GM23338 (cell line): ENCODE results near the gene RAP1A.

Experiments used
- CTCF ChIP-seq, 2 experiments: fragments of 200-600 bp in 1 of 2; sonication (generic) in 1 of 2; conservative IDR thresholded peaks; 2 replicates each; pipeline versions ENCODE4 v1.5.1 to v1.6.1; 2016 to 2017; ENCODE audit warnings: antibody characterized with exemption in 2 of 2, low read depth in 2 of 2, mild to moderate bottlenecking in 2 of 2, moderate library complexity in 1 of 2
- EZH2 ChIP-seq: fragments of 200-600 bp; sonication (generic); IDR thresholded peaks from one replicate; pipeline ENCODE4 v1.8.0; 2017; ENCODE audit warnings: antibody characterized with exemption, mild to moderate bottlenecking, low read depth; ENCODE audit not compliant: unreplicated experiment
- EZH2phosphoT487 ChIP-seq: fragments of 200-600 bp; sonication (generic); IDR thresholded peaks from one replicate; pipeline ENCODE4 v1.8.1; 2018; ENCODE audit warnings: antibody characterized with exemption; ENCODE audit not compliant: unreplicated experiment
- JUNB ChIP-seq: IDR thresholded peaks from one replicate; pipeline ENCODE4 v1.6.1; 2016; ENCODE audit warnings: antibody characterized with exemption; ENCODE audit not compliant: unreplicated experiment
- POLR2AphosphoS5 ChIP-seq: IDR thresholded peaks from 2 replicates; pipeline ENCODE4 v1.6.1; 2016; ENCODE audit warnings: antibody characterized with exemption, low read depth

GRCh38 chr1:111571987-111572386 is 47.6 kb upstream of the RAP1A start:
- TF ChIP-seq CTCF (conservative IDR thresholded peaks at IDR 0.05; ENCODE audit: low read depth in 2 of 2) (no peak), POLR2AphosphoS5 (no peak), EZH2 (no peak), EZH2phosphoT487 (no peak), JUNB (no peak)
